K562 (cell line): ENCODE measurements around the gene ATXN7L2. TPM values are rescaled to one million over a fixed set of nuclear protein-coding genes. Genes with fewer than 3 reads are reported as not detected.
A peak's percentile ranks its signal among the peaks of the same experiment; 100 is the strongest.

Experiments used
- CREM ChIP-seq: IDR thresholded peaks from 2 replicates; pipeline ENCODE4 v1.6.1; 2014; ENCODE audit warnings: antibody characterized with exemption, low read depth
- GTF2E2 ChIP-seq: fragments of 200-800 bp; sonication (Bioruptor generic); IDR thresholded peaks from 2 replicates; pipeline ENCODE4 v1.6.1; 2016; ENCODE audit warnings: missing genetic modification characterization, missing compliant biosample characterization
- GTF3C2 ChIP-seq: IDR thresholded peaks from 3 replicates; pipeline ENCODE4 v1.6.1; 2011; ENCODE audit warnings: borderline replicate concordance, mild to moderate bottlenecking, moderate library complexity; ENCODE audit not compliant: insufficient read length; ENCODE audit errors: extremely low read depth
- HDAC8 ChIP-seq: fragments of 450-650 bp; IDR thresholded peaks from 2 replicates; pipeline ENCODE4 v1.6.1; 2016; ENCODE audit warnings: mild to moderate bottlenecking, missing genetic modification characterization, moderate library complexity, missing compliant biosample characterization
- HNRNPL ChIP-seq: fragments of 200-400 bp; formaldehyde crosslinking; IDR thresholded peaks from 2 replicates; pipeline ENCODE4 v1.6.1; 2017; ENCODE audit warnings: low read depth, mild to moderate bottlenecking, low read length
- KDM4B ChIP-seq, 2 experiments: fragments of 450-650 bp in 1 of 2; sonication (generic) in 1 of 2; IDR thresholded peaks; 2 replicates each; pipeline ENCODE4 v1.6.1; 2016 to 2017; ENCODE audit warnings: borderline replicate concordance in 2 of 2, antibody characterized with exemption in 1 of 2, low read depth in 1 of 2, mild to moderate bottlenecking in 1 of 2
- PTTG1 ChIP-seq: fragments of 450-650 bp; IDR thresholded peaks from 2 replicates; pipeline ENCODE4 v1.6.1; 2016; ENCODE audit warnings: low read depth, mild to moderate bottlenecking, missing genetic modification characterization, missing compliant biosample characterization
- RHOXF2B ChIP-seq: fragments of 250-450 bp; sonication (Bioruptor Pico); conservative IDR thresholded peaks from 2 replicates; pipeline ENCODE4 v1.5.1; 2021
- SIN3A ChIP-seq, 2 experiments: fragments of 150-350 bp in 1 of 2; IDR thresholded peaks; 2 replicates each; pipeline ENCODE4 v1.6.1; 2011 to 2016; ENCODE audit warnings: borderline replicate concordance in 2 of 2, low read depth in 2 of 2, low read length in 2 of 2, mild to moderate bottlenecking in 2 of 2, moderate library complexity in 2 of 2; ENCODE audit not compliant: control insufficient read depth in 1 of 2
- SUPT5H ChIP-seq: fragments of 450-650 bp; IDR thresholded peaks from 2 replicates; pipeline ENCODE4 v1.6.1; 2016
- TAF1 ChIP-seq: IDR thresholded peaks from 2 replicates; pipeline ENCODE4 v1.6.1; 2011; ENCODE audit warnings: mild to moderate bottlenecking, low read length, moderate library complexity; ENCODE audit not compliant: insufficient read depth, control insufficient read depth, severe bottlenecking; ENCODE audit errors: extremely low read depth
- ZNF124 ChIP-seq: sonication (generic); formaldehyde crosslinking; IDR thresholded peaks from 2 replicates; pipeline ENCODE4 v1.8.1; 2022; ENCODE audit warnings: missing genetic modification reagents
- ZNF23 ChIP-seq: fragments of 250-450 bp; sonication (Bioruptor Pico); IDR thresholded peaks from 2 replicates; pipeline ENCODE4 v1.4.0; 2020; ENCODE audit warnings: mild to moderate bottlenecking
- ZNF239 ChIP-seq: fragments of 250-450 bp; sonication (Bioruptor Pico); IDR thresholded peaks from 2 replicates; pipeline ENCODE4 v1.4.0; 2020; ENCODE audit warnings: mild to moderate bottlenecking
- ZNF583 ChIP-seq: fragments of 250-450 bp; sonication (Bioruptor Pico); IDR thresholded peaks from 2 replicates; pipeline ENCODE4 v1.4.0; 2020
- polyA plus RNA-seq, 8 experiments: library from polyadenylated mRNA; depleted of rRNA in 4 of 8; stranded (reverse) in 5 of 8; unstranded in 3 of 8; fragments of >200 nt; fragmentation: Nextera tagmentation in 2 of 8; fragmentation: Illumina TruSeq in 1 of 8; extraction: Ambion mirVana in 2 of 8; extraction: Trizol in 1 of 8; gene quantifications; 2 replicates each; pipeline versions ENCODE4 v1.2.1 to v1.2.3, GENCODE V29; 2011 to 2014; ENCODE audit warnings: inconsistent platforms in 1 of 8, missing spikeins in 1 of 8
- total RNA-seq, 7 experiments: library from RNA; depleted of rRNA in 6 of 7; stranded (reverse); fragments of >200 nt in 6 of 7; fragmentation: Illumina TruSeq in 2 of 7; extraction: Trizol in 2 of 7; gene quantifications; 2 replicates each; pipeline versions ENCODE4 v1.2.1 to v1.2.3, GENCODE V29; 2011 to 2021; ENCODE audit warnings: low replicate concordance in 1 of 7
- TF ChIP-seq, protein P1 (sequence below): fragments of 450-650 bp; IDR thresholded peaks from 2 replicates; pipeline ENCODE4 v1.6.1; 2016; ENCODE audit warnings: low read depth

The ATXN7L2 gene
- total and polyA plus RNA-seq, 9 of the 15 experiments (the other 6 are each of a cell fraction or from before 2014, with no cell fraction given) = 0.21 to 10.4 (median 5.8) TPM

- TF ChIP-seq HDAC8 = no peak
- no peak for TF ChIP-seq GTF3C2
- TF ChIP-seq KDM4B (IDR thresholded peaks at IDR 0.05; ENCODE audit: borderline replicate concordance in 2 of 2, low read depth in 1 of 2) = 0 out of 4 replicates have a peak, but pooled peaks of 1 of the 2 experiments have one; percentile 21
- peak; percentile 44; the same call in 1 of the 2 replicates for TF ChIP-seq CREM
- 0 out of 2 replicates have a peak, but pooled peaks have one; percentile 11 for TF ChIP-seq RHOXF2B (CRISPR knock-in tag)
- TF ChIP-seq ZNF124 = no peak
- no peak for TF ChIP-seq ZNF583 (CRISPR knock-in tag)
- 0 out of 4 replicates have a peak, but pooled peaks of 1 of the 2 experiments have one; percentile 7 for TF ChIP-seq SIN3A (IDR thresholded peaks at IDR 0.05; ENCODE audit: borderline replicate concordance in 2 of 2, control insufficient read depth in 1 of 2, low read depth in 2 of 2, low read length in 2 of 2)
- no peak for TF ChIP-seq ZNF239
- TF ChIP-seq HNRNPL = no peak
- TF ChIP-seq TAF1 = no peak
- no peak for TF ChIP-seq ZNF23 (CRISPR knock-in tag)
- TF ChIP-seq GTF2E2 (tag) = no peak
- no peak for TF ChIP-seq PTTG1
- TF ChIP-seq, protein P1, sequence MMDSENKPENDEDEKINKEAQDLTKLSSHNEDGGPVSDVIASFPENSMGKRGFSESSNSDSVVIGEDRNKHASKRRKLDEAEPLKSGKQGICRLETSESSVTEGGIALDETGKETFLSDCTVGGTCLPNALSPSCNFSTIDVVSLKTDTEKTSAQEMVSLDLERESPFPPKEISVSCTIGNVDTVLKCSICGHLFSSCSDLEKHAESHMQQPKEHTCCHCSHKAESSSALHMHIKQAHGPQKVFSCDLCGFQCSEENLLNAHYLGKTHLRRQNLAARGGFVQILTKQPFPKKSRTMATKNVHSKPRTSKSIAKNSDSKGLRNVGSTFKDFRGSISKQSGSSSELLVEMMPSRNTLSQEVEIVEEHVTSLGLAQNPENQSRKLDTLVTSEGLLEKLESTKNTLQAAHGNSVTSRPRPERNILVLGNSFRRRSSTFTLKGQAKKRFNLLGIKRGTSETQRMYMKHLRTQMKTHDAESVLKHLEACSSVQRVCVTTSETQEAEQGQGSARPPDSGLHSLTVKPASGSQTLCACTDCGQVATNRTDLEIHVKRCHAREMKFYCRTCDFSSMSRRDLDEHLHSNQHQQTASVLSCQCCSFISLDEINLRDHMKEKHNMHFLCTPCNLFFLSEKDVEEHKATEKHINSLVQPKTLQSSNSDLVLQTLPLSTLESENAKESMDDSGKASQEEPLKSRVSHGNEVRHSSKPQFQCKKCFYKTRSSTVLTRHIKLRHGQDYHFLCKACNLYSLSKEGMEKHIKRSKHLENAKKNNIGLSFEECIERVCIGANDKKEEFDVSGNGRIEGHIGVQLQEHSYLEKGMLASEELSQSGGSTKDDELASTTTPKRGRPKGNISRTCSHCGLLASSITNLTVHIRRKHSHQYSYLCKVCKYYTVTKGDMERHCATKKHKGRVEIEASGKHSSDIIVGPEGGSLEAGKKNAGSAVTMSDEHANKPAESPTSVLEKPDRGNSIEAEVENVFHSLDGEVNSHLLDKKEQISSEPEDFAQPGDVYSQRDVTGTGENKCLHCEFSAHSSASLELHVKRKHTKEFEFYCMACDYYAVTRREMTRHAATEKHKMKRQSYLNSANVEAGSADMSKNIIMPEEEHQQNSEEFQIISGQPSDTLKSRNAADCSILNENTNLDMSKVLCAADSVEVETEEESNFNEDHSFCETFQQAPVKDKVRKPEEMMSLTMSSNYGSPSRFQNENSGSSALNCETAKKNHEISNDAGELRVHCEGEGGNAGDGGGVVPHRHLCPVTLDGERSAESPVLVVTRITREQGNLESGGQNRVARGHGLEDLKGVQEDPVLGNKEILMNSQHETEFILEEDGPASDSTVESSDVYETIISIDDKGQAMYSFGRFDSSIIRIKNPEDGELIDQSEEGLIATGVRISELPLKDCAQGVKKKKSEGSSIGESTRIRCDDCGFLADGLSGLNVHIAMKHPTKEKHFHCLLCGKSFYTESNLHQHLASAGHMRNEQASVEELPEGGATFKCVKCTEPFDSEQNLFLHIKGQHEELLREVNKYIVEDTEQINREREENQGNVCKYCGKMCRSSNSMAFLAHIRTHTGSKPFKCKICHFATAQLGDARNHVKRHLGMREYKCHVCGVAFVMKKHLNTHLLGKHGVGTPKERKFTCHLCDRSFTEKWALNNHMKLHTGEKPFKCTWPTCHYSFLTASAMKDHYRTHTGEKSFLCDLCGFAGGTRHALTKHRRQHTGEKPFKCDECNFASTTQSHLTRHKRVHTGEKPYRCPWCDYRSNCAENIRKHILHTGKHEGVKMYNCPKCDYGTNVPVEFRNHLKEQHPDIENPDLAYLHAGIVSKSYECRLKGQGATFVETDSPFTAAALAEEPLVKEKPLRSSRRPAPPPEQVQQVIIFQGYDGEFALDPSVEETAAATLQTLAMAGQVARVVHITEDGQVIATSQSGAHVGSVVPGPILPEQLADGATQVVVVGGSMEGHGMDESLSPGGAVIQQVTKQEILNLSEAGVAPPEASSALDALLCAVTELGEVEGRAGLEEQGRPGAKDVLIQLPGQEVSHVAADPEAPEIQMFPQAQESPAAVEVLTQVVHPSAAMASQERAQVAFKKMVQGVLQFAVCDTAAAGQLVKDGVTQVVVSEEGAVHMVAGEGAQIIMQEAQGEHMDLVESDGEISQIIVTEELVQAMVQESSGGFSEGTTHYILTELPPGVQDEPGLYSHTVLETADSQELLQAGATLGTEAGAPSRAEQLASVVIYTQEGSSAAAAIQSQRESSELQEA = no peak
- no peak for TF ChIP-seq SUPT5H
Observed at GRCh38 chr1:109532365-109533136, 48.8 kb downstream of the ATXN7L2 start (continued).
